Keratinocyte (primary cell): ENCODE data around the gene TMEM151B.

Experiments used
- EZH2 ChIP-seq: IDR thresholded peaks from one replicate; pipeline ENCODE4 v1.6.1; 2012; ENCODE audit warnings: inconsistent platforms, mild to moderate bottlenecking, low read length, moderate library complexity
- TF ChIP-seq, protein P1 (sequence below), 3 experiments: IDR thresholded peaks in 1 of 3; conservative IDR thresholded peaks in 1 of 3; optimal IDR thresholded peaks in 1 of 3; 2 replicates in 2 of 3; 3 replicates in 1 of 3; pipeline versions ENCODE3 to v1.5.1; 2011; ENCODE audit warnings: low read length in 3 of 3, mild to moderate bottlenecking in 3 of 3, moderate library complexity in 2 of 3, control low read depth in 1 of 3, inconsistent platforms in 1 of 3; ENCODE audit not compliant: insufficient read depth in 2 of 3; ENCODE audit errors: extremely low read depth in 1 of 3

DNA sequence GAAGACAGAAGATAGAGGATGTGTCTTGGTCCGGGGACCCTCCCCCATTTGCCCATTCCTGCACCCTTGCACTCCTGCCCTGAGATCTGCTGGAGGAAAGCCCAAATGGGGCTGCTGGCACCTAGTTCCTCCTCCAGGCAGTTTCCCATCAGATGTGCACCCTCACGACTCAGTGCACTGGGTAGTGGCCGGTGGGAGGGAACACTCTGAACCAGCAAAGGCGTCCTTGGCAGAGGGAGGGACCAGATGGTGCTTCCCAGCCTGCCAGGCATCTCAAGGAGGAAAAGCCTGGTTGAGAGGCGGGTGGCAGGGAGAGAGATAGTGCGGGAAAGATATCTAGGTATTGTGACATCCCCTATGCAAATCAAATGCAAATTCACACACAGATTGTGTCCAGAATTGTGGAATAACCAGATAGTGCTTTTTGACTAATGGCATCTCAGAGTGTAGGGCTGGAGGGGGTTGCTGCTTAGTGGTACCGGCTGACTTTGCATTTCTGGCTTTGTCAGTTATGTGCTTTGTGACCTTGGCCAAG, 19.5 kb downstream of the TMEM151B start:
- TF ChIP-seq, protein P1, sequence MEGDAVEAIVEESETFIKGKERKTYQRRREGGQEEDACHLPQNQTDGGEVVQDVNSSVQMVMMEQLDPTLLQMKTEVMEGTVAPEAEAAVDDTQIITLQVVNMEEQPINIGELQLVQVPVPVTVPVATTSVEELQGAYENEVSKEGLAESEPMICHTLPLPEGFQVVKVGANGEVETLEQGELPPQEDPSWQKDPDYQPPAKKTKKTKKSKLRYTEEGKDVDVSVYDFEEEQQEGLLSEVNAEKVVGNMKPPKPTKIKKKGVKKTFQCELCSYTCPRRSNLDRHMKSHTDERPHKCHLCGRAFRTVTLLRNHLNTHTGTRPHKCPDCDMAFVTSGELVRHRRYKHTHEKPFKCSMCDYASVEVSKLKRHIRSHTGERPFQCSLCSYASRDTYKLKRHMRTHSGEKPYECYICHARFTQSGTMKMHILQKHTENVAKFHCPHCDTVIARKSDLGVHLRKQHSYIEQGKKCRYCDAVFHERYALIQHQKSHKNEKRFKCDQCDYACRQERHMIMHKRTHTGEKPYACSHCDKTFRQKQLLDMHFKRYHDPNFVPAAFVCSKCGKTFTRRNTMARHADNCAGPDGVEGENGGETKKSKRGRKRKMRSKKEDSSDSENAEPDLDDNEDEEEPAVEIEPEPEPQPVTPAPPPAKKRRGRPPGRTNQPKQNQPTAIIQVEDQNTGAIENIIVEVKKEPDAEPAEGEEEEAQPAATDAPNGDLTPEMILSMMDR (optimal IDR thresholded peaks at IDR 0.05 in 1 of 3, IDR thresholded peaks at IDR 0.05 in 1 of 3, conservative IDR thresholded peaks at IDR 0.05 in 1 of 3; ENCODE audit: extremely low read depth in 1 of 3, insufficient read depth in 2 of 3, low read length in 3 of 3): no peak
- TF ChIP-seq EZH2: no peak
